AG09309 (cell line): ENCODE measurements around the gene PLSCR3.

Experiments used
- DNase-seq: peaks from one replicate; pipeline ENCODE4 v3.0.0-alpha.2; 2010; ENCODE audit warnings: low read depth
- H3K4me3 ChIP-seq: 2 replicates; pipeline ENCODE4 v1.5.1; 2011; ENCODE audit warnings: mild to moderate bottlenecking, low read depth, low read length, moderate library complexity; ENCODE audit not compliant: control insufficient read depth
- CTCF ChIP-seq: IDR thresholded peaks from 2 replicates; pipeline ENCODE4 v1.5.1; 2011; ENCODE audit warnings: mild to moderate bottlenecking, low read depth, low read length, inconsistent platforms; ENCODE audit not compliant: insufficient read depth, control insufficient read depth; ENCODE audit errors: missing control alignments

Gene PLSCR3

GRCh38 chr17:7352910-7353635 lies 41.3 kb downstream of the PLSCR3 start:
- H3K4me3 ChIP-seq: peak overlapping the region; percentile 93
- TF ChIP-seq CTCF: no peak
- DNase-seq: no peak

GRCh38 chr17:7352503-7352889 lies 41.8 kb downstream of the PLSCR3 start:
- DNase-seq: no peak
- peak; percentile 72 for TF ChIP-seq CTCF
- peak overlapping the region; percentile 93 for H3K4me3 ChIP-seq

GRCh38 chr17:7351665-7352502 lies 42.4 kb downstream of the PLSCR3 start, which contains the start of gene KCTD11:
Gene KCTD11 (plus strand): TSS chr17:7352162.
- no peak for TF ChIP-seq CTCF
- H3K4me3 ChIP-seq: peak within 1 kb of the TSS; percentile 93
- DNase-seq: peak; percentile 65

GRCh38 chr17:7348478-7349242 lies 45.7 kb downstream of the PLSCR3 start:
- no peak for TF ChIP-seq CTCF
- H3K4me3 ChIP-seq: no peak overlapping the region
- DNase-seq: no peak

- no peak for DNase-seq
- H3K4me3 ChIP-seq: no peak overlapping the region
- no peak for TF ChIP-seq CTCF
These were observed 46.5 kb downstream of the PLSCR3 start for GRCh38 chr17:7347630-7348477.
